ENCODE data around the gene CBLL2.
"Not testable (repeated sequence)": the region's sequence is repeated elsewhere in the genome, so short reads cannot be mapped to it uniquely, and the experiment has no call there.

The CBLL2 gene, protein sequence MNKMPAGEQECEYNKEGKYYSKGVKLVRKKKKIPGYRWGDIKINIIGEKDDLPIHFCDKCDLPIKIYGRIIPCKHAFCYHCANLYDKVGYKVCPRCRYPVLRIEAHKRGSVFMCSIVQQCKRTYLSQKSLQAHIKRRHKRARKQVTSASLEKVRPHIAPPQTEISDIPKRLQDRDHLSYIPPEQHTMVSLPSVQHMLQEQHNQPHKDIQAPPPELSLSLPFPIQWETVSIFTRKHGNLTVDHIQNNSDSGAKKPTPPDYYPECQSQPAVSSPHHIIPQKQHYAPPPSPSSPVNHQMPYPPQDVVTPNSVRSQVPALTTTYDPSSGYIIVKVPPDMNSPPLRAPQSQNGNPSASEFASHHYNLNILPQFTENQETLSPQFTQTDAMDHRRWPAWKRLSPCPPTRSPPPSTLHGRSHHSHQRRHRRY

DNA sequence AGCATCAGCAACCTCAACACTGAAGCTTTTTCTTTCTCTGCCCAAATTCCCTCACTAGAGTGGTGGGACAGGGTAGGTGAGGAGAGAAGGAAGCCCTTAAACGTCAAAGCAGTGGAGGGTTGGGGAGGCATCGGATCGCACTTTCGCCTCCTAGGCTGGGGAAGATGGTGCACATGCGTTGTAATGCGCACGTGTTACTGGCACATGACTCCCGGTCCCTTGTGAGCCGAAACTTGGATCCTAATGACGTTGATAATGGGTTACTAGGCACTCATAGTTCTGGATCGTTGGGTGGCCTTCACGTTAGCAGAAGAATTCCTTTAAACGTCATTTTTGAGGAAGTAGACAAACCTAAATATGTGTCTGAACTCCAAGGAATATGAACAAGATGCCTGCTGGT, at the start of gene CBLL2:
TSS of gene CBLL2 (plus strand) at position 301 of the 400 bp plus-strand sequence. CDS start at position 380, 79 bp downstream.
- DNase-seq = no peak

DNA sequence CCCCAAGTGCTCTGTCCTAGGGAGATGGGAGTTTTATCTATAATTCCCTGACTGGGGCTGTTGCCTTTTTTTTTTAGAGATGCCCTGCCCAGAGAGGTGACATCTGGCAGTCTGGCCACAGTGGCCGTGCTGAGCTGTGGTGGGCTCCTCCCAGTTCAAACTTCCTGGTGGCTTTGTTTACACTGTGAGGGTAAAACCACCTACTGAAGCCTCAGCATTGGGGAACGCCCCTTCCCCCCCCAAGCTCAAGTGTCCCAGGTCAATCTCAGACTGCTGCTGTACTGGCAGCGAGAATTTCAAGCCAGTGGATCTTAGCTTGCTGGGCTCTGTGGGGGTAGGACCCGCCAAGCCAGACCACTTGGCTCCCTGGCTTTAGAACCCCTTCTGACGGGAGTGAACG, 38.3 kb upstream of the CBLL2 start:
- DNase-seq = no peak

DNA sequence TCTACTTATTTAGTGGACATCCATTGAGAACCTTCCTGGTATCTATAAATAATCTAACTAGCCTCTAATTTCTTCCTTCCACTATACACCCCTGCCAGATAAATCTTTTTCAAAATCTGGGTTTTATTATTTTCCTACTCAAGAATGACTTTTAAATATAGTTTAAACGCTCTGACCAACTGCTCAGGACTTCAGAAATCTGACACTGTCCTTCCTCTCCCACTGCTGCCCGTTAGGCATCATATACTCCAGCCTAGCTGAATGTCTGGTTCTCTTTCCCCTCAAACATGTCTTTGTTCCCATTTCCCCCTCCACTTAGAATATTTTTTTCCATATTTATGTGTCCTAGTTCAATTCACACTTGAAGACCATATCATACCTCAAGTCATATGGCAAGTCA, 35.2 kb upstream of the CBLL2 start:
- no peak for DNase-seq

DNA sequence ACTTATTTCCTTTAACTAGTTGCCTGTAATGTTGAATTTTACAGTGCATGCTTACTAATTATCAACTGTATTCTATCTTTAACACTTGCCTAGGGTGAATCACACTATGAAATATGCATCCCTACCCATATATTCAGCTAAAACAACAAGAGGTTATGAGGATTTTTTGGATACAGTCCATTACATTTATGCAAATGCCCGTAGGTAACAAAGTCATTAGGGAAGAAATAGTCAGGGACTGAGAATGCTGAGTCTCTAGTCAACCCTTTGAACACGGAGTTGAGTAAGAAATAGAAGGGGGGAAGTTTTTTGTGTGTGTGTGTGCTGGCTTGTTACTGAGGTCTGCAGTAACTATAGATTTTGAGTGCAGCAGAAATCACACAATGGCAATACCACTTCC, 26.1 kb upstream of the CBLL2 start:
- DNase-seq = no peak

DNA sequence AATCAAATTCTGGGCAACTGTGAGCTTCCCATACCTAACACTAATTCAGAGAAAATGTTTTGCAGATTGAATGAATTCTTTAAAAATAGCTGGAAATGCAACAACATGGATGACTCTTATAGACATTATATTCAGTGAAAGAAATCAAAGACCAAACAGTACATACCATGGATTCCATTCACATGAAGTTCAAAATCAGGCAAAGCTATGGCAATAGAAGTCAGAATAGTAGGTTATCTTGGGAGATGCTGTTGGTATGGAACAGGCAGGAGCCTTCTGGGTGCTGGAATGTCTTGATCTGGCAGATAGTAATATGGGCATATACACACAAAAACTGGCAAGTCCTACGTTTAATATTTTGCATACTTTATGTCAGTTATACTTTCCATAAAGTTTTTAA, 25.5 kb upstream of the CBLL2 start:
- DNase-seq = no peak

DNA sequence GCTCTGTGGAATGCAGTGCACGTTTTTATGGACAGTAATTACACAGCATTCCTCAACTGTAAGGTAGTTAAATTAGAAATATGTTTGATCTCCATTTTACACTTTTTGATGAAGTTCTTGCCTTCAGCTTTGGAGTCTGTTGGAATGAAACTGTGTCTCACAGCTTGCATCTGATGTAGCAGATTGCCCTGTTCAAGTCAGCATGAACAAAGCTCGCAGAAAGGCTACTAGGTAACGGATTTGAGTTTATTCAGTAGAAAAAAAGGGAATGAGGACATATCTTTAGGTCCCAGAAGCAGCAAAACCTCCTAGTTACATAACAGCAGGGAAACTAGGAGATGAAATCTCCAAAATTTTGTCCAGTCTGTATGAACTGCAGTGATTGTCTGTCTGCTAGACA, 24.3 kb upstream of the CBLL2 start:
- DNase-seq = no peak

DNA sequence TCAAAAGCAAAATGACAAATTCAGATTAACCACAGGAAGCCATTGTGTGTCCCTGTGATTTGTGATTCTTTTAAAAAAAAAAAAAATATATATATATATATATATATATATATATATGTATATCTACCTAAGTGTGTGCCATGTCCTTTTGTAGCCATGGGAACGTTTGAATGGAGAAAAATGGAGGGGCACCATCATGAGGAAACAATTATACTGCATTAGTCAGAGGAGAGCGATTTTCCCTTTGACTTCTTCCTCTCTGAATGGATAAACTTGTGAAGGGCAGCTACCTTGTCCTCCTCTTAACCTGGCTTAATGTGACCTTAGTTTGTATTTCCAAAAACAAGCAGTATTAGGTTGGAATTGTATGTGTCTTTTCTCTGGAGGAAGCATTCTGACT, 23.3 kb upstream of the CBLL2 start:
- DNase-seq = no peak

DNA sequence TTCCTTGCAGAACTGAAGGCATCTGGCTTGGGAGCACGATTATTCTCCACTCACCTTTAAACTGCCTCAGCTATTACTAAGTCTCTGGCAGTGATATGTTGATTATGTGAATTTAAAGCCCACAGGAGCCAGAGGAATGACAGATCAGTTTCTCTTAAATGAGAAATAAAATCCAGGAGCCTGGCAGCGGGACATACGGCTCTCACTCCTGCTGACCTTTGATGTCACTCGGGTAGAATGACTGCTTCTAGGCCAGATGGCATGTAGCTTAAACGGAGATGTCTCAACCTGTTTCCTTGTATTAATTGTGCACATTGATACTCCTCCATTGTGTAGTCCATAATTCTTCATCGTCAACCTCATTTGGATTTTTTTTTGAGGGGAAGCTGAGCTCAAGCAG, 4.0 kb upstream of the CBLL2 start:
- no peak for DNase-seq

DNA sequence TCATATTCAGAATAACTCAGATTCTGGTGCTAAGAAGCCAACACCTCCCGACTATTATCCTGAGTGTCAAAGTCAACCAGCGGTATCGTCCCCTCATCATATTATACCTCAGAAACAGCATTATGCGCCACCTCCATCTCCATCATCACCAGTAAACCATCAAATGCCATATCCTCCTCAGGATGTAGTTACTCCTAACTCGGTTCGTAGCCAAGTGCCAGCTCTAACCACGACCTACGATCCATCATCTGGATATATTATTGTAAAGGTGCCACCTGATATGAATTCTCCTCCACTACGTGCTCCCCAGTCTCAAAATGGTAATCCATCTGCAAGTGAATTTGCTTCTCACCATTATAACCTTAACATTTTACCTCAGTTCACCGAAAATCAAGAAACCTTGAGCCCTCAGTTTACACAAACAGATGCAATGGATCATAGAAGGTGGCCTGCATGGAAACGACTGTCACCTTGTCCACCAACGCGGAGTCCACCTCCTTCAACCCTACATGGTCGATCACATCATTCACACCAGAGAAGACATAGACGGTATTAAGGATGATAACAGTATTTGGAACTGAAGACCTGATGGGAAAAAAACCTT, 1.1 kb downstream of the CBLL2 start:
- DNase-seq = no peak

DNA sequence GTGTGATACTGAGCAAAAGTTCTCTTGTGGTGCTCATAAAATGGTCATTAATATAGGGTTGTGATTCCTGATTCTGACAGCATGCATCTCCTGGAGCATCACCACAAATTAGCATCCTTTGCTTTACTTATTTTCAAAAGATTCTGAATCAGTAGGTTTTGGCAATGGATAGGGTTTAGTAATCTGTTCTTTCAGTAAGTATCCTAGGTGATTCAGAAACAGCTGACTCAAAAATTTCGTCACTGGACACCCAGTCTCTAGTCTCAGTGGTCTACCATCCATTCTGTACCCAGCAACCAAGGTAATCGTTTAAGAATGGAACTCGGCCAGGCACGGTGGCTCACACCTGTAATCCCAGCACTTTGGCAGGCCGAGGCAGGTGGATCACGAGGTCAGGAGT, 4.1 kb downstream of the CBLL2 start:
- DNase-seq = no peak

DNA sequence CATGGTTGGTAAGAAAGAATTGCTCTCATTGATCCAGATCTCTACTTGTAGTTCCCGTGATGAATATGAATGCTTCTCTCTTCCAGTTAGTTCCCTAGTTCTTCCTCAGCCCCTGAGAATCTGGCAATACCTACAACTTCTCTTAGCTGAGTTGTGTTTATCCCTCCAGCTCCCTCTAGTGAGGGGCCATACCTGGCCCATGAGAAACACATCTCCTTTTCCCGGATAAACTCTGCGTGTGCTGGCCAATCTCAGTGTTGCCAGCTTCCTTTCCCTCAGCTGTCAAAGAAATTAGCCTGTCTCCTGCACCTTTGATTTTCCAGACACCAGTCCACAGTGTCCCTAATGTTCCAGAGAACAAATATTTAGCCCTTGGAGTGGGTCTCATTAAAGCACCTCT, 5.7 kb downstream of the CBLL2 start:
- DNase-seq = no peak

DNA sequence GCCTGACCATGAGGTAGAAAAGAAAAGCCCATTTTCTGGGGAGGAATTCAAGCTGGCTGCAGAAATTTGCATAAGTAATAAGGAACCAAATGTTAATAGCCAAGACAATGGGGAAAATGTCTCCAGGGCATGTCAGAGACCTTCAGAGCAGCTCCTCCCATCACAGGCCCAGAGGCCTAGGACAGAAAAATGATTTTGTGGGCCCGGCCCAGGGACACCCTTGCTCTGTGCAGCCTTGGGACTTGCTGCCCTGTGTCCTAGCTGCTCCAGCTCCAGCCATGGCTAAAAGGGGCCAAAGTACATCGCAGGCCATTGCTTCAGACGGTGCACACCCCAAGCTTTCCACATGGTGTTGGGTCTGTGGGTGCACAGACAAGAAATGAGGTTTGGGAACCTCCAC, 16.5 kb downstream of the CBLL2 start:
- DNase-seq = not testable (repeated sequence)

DNA sequence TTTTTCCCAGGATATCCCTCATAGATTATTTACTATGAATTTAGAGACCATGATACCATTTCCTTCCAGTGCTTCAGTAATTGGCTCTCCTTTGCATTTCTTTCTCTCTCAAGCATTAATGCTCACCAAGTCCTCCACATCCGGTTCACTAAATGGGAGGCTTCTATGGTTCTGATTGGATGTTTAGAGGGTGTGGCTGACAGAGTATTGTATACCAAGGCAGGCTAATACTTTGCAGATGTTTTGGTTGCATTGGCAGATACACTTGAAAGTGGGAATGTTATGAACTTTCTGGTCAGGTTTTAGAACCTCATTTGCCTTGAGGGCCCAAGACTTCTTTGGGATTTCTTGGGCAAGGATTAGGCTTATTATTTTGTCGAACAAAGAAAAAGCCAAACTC, 24.2 kb downstream of the CBLL2 start:
- no peak for DNase-seq

DNA sequence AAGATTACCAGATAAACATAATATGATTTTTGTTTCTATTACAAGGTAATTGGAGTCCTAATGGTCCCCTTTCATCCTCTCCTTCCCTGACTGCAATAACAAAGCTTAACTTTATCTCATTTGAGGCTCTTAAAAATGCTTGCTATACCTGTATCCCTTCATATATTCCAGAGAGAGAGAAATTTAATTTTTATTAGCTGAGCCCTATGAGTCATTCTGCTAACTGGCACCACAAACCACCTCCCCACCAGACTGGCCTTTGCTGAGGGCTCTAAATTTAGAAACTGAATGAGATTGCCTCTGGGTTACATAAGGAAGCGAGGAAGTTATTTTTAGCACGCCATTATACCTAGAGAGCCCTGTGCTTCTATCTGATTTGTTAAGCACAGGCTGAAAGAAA, 27.4 kb downstream of the CBLL2 start:
- no peak for DNase-seq

DNA sequence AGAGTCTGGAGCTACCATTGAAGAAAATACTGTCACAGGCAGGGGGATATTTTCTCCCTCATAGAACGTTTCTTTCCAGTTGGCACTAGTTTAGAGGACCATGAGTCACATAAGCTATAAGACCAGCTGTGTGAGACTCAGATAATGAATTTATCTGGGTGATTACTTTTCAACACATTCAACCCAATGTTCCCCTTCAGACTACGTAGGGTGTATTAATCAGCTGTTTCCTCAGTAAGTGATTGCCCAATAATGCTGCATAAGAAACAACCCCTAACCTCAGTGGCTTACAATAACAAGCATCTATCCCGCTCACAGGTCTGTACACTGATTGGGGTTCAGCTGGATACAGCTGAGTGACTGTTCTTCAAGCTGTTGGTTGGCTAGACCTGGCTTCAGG, 38.1 kb downstream of the CBLL2 start:
- no peak for DNase-seq

DNA sequence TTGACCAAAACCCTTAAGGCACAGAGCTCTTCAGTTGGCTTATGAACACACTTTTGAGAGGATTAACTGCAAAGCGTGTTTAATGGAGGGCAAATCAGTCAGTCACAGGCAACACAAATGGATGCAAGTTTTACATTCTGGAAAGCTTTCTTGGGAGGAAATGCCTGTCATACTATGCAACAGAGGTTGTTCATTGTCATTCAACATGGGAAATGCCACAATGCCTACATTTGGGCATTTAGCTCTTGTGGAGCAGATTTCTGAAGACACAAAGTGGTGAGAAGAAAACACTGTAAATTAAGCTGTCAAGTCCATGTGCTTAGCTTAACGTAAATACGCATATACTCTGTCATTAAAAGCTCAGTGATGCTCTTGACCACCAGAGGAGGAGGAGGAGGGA, 41.1 kb downstream of the CBLL2 start:
- DNase-seq = no peak

DNA sequence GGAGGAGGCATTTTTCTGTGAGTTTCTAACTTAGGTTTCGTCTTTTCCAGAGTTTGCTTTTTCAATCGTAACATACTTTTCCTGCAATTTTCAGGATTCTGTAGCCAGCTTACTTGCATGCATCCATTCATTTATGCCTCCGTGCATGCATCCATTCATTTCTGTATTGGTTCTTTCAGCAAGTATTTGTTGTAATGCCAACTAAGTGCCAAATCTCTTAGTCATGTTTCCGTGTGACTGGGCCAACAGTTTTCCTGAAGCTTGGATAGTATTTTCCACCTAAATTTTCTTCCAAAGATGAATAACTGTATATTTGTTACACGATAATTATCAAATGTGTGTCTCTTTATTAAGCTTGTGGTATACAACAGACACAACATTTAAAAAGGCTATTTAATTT, 41.5 kb downstream of the CBLL2 start:
- DNase-seq = no peak

DNA sequence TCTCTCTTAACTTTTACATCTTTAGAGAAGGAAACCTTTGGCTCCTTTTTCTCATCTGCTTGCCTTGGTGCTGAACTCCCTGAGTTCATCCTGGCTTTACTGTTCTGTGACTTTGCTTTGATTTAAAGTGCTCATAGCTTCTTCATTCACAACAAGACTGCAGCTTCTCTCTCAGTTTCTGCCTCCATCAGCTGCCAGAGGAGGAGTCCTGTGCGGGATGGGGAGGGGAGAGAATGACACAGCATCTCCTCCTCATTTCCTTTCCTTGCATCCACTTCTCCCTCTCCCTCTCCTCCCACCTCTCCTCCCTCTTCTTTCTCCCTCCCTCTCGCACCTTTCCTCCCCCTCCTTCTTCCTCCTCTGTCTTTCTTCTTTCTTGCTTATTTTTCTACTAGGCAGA, 42.0 kb downstream of the CBLL2 start:
- no peak for DNase-seq

DNA sequence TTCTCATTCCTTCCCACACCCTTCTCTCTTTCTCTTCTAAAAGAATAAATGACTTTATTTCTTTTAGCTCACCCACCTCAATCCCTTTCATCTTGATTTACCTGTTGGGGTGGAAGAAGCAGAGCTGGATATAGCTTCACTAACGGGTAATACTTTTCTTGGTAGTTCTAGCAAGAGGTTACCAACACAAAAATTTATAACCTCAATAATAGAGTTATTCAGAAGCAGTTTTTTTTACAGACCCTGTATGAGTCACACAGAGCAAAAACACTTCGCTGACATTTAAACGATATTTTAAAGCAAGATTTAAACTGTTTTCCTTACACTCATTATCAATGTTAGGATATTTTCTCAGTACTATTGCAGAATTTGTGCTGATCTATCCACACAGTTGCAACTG, 42.4 kb downstream of the CBLL2 start:
- no peak for DNase-seq

DNA sequence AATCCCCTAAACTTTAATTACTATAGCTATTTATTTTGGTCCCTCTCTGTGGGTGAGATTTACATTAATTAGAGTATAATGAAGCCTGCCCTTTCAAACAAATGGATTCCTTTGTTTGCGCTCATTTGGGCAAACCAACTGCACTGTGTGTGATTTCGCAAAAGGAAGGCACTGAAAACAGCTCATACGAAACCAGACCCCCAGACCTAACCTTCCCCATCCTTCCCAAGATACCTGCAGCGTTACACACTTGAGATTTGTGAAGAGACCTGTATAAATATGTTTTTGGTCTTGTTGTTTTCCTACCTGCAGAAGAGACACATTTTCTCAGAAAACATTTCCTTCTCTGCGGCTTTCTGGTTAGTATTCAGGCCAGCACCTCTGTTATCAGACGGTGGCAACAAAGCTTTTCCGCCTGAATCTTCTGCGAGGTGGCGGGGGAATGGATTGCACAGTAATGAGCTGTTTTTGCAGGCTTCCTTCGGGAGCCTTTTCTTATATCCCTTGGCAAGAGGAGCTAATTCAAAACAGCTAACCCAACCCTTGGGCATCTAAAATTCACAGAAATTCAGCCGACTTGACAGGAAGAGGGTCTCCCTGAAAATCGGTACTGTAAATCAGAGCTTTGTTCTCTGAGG, 47.6 kb downstream of the CBLL2 start:
- no peak for DNase-seq

DNA sequence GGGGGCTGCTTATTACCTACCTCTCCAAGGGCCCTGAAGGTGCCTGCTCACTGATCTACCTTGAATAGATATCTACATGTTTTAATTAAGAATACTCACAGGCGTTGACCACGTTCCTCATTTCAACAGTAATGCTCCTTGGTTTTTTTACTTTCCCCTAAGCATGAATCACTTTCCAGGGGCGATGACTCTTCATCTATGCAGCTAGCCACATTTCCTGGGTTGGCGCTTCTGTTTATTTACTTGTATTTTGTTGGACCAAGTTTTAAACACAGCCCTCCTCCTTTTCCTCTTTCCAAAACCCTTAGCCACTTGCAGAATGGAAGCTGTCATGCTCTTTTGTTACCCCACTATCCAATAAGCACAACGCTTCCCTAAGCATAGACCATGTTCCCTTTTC, 50.8 kb downstream of the CBLL2 start:
- no peak for DNase-seq

Measured in suppressor macrophage treated with lipopolysaccharide for 1 hour (primary cell).